PC-3 (cell line): ENCODE results near the gene TICRR.

ENCODE experiments used
- CTCF ChIP-seq: fragments of 300-600 bp; sonication (generic); conservative IDR thresholded peaks from 2 replicates; pipeline ENCODE4 v1.5.1; 2017; ENCODE audit warnings: antibody characterized with exemption, low read depth, mild to moderate bottlenecking, low read length
- EZH2 ChIP-seq: fragments of 300-600 bp; sonication (generic); IDR thresholded peaks from one replicate; pipeline ENCODE4 v1.6.1; 2017; ENCODE audit warnings: antibody characterized with exemption, mild to moderate bottlenecking, low read length; ENCODE audit not compliant: unreplicated experiment

DNA sequence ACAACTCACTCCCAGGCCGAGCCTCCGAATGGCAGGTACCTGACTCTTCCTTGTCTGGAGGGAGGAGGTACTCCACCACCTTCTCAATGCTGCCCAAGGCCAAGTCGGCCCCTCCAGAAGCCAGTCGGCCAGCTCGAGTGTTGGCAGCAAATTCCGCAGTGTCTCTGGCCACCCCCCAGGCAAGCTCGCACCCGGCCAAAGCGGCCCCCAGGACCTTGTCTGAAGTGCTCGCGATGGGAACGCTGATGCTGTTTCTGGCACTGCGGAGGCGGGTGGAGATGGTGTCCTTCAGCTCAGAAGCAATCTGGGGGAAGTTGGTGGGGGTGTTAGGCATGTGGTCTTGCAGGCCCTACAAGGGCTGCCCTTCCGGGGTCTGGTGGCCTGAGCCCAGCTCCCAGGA lies 94.7 kb downstream of the TICRR start:
- TF ChIP-seq EZH2: no peak
- TF ChIP-seq CTCF: no peak
